Osteoblast (primary cell): ENCODE measurements around the gene SEMA4F. TPM values are rescaled to one million over a fixed set of nuclear protein-coding genes. Genes with fewer than 3 reads are reported as not detected.

Source experiments
- DNase-seq: peaks from one replicate; pipeline ENCODE4 v3.0.0; 2011; ENCODE audit warnings: low spot score, mixed read lengths; ENCODE audit not compliant: insufficient read length; ENCODE audit errors: missing footprints
- H2AFZ ChIP-seq: 2 replicates; pipeline ENCODE4 v1.6.0; 2011; ENCODE audit warnings: mild to moderate bottlenecking, low read length
- H3K27ac ChIP-seq: 2 replicates; pipeline ENCODE4 v1.5.1; 2011; ENCODE audit warnings: mild to moderate bottlenecking, low read depth, low read length, moderate library complexity
- H3K27me3 ChIP-seq: 2 replicates; pipeline ENCODE4 v1.6.0; 2012; ENCODE audit warnings: mild to moderate bottlenecking, control low read depth, inconsistent platforms, low read length, moderate library complexity; ENCODE audit not compliant: insufficient read depth
- H3K36me3 ChIP-seq: 2 replicates; pipeline ENCODE4 v1.5.1; 2011; ENCODE audit warnings: mild to moderate bottlenecking, low read length, control low read depth, moderate library complexity; ENCODE audit not compliant: insufficient read depth
- H3K4me1 ChIP-seq: 2 replicates; pipeline ENCODE4 v1.5.1; 2011; ENCODE audit warnings: mild to moderate bottlenecking, low read length, control low read depth, moderate library complexity; ENCODE audit not compliant: insufficient read depth
- H3K4me2 ChIP-seq: 2 replicates; pipeline ENCODE4 v1.6.0; 2011; ENCODE audit warnings: mild to moderate bottlenecking, low read length; ENCODE audit not compliant: insufficient read depth
- H3K4me3 ChIP-seq: fragments of 200-600 bp; sonication (generic); 3 replicates; pipeline ENCODE4 v1.5.1; 2012; ENCODE audit warnings: mild to moderate bottlenecking, low read length, inconsistent platforms; ENCODE audit not compliant: insufficient read depth
- H3K79me2 ChIP-seq: 2 replicates; pipeline ENCODE4 v1.6.0; 2012; ENCODE audit warnings: mild to moderate bottlenecking, low read length, control low read depth, inconsistent platforms; ENCODE audit not compliant: insufficient read depth
- H3K9me3 ChIP-seq: 2 replicates; pipeline ENCODE4 v1.5.1; 2011; ENCODE audit warnings: low read depth, low read length, control low read depth
- H4K20me1 ChIP-seq: 2 replicates; pipeline ENCODE4 v1.6.0; 2012; ENCODE audit warnings: mild to moderate bottlenecking, low read length, control low read depth; ENCODE audit not compliant: insufficient read depth
- total RNA-seq: library from RNA; depleted of rRNA; stranded (reverse); fragments of >200 nt; gene quantifications from 2 replicates; pipeline ENCODE4 v1.2.3, GENCODE V29; 2012
- TF ChIP-seq, protein P1 (sequence below): IDR thresholded peaks from 2 replicates; pipeline ENCODE4 v1.5.1; 2011; ENCODE audit warnings: mild to moderate bottlenecking, low read depth, low read length, moderate library complexity; ENCODE audit errors: extremely low read depth

The SEMA4F gene
- total RNA-seq, 1 donor = 7.2 TPM

DNA sequence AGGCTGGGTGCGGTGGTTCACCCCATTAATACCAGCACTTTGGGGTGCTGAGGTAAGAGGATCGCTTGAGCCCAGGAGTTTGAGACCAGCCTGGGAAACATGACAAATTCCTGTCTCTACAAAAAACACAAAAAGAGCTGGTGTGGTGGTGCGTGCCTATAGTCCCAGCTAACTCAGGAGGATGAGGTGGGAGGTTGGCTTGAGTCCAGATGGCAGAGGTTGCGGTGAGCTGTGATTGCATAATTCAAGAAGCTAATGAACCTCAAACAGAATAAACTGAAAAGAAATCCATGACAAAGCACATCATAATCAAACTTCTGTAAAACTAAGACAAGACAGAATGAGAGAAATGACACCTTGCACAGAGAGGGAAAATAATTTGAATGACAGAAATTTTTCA lies 54.8 kb downstream of the SEMA4F start:
- no peaks in the 10 kb centered on the region for H3K79me2 ChIP-seq
- H3K4me3 ChIP-seq = no peak overlapping the region
- no peaks in the 10 kb centered on the region for H4K20me1 ChIP-seq
- no peaks in the 10 kb centered on the region for H3K36me3 ChIP-seq
- H3K27ac ChIP-seq = no peak overlapping the region
- no peak overlapping the region for H3K4me2 ChIP-seq
- no peak for DNase-seq
- H2AFZ ChIP-seq = no peak overlapping the region
- no peaks in the 10 kb centered on the region for H3K9me3 ChIP-seq
- H3K4me1 ChIP-seq = peaks cover 7% of the 10 kb centered on the region
- TF ChIP-seq, protein P1, sequence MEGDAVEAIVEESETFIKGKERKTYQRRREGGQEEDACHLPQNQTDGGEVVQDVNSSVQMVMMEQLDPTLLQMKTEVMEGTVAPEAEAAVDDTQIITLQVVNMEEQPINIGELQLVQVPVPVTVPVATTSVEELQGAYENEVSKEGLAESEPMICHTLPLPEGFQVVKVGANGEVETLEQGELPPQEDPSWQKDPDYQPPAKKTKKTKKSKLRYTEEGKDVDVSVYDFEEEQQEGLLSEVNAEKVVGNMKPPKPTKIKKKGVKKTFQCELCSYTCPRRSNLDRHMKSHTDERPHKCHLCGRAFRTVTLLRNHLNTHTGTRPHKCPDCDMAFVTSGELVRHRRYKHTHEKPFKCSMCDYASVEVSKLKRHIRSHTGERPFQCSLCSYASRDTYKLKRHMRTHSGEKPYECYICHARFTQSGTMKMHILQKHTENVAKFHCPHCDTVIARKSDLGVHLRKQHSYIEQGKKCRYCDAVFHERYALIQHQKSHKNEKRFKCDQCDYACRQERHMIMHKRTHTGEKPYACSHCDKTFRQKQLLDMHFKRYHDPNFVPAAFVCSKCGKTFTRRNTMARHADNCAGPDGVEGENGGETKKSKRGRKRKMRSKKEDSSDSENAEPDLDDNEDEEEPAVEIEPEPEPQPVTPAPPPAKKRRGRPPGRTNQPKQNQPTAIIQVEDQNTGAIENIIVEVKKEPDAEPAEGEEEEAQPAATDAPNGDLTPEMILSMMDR = no peak
- H3K27me3 ChIP-seq = no peaks in the 10 kb centered on the region

GRCh38 chr2:74712223-74713053 lies 58.4 kb downstream of the SEMA4F start:
- peak overlapping the region; percentile 13 for H3K4me2 ChIP-seq
- H3K27me3 ChIP-seq = peaks cover 2% of the 10 kb centered on the region
- no peaks in the 10 kb centered on the region for H4K20me1 ChIP-seq
- H3K27ac ChIP-seq = peak overlapping the region; percentile 16
- H3K4me1 ChIP-seq = peaks cover 17% of the 10 kb centered on the region
- TF ChIP-seq, protein P1 = no peak
- H3K36me3 ChIP-seq = no peaks in the 10 kb centered on the region
- H3K4me3 ChIP-seq = no peak overlapping the region
- peak overlapping the region; percentile 86 for H2AFZ ChIP-seq
- no peaks in the 10 kb centered on the region for H3K9me3 ChIP-seq
- H3K79me2 ChIP-seq = no peaks in the 10 kb centered on the region
- DNase-seq = peak; percentile 73

DNA sequence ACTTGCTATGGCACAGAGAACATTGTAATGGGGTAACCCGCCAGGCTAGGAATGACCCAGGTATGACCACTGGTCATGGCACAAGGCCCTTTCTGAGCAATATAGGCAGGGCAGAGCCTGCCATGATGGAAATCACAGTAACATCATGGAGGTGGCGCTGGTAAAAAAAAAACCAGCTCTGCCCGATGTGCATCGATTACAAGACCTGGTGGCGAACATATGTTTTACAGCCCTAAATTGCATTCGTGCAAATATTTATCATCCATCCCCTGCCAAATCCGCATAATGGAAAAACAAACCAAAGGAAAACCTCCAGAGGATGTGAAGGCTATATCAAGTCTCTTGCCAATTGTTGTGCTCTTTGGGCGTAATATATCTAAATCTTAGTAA lies 60.6 kb downstream of the SEMA4F start:
- Histone ChIP-seq H3K4me1 (peaks cover 13% of the 10 kb centered on the region), H3K4me2 (peak overlapping the region; percentile 94), H3K36me3 (no peaks in the 10 kb centered on the region), H3K27ac (no peak overlapping the region), H2AFZ (peak overlapping the region; percentile 93), H3K4me3 (peak overlapping the region; percentile 76), H3K27me3 (peaks cover 14% of the 10 kb centered on the region), H4K20me1 (no peaks in the 10 kb centered on the region), H3K79me2 (no peaks in the 10 kb centered on the region), H3K9me3 (no peaks in the 10 kb centered on the region)
- TF ChIP-seq, protein P1 = no peak
- no peak for DNase-seq

DNA sequence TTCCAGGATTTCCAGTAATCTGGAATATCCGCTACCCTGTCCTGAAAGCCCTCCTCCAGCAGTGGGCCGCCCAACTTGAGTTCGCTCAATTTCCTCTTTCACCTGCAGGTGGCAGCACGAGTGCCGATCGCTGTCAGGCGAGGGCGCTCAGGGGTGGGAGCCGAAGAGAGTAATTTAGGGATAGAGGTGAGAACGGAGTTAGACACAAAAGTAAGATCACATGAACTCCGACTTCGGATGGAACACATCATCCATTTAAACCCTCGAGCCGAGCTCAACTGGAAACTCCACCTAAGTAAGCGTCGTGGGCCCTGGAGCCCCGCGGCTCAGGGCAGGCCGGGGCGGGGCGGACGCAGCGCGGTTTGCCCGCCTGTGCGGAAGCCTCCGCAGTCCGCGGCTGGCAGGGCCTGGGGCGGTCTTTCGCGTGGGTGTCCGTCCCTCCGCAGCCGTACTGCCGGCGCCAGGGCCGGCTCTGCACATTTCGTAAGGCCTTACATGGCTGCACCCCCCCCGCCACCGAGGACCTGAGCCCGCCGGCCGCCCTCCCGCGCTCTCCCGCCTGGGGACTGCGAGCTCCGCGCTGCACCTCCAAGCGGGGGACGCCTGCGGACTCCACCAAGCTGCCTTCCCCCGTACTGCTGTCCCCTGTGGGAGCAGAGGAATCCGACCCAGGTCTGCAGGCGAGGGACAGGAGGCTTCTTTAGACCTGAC lies 61.2 kb downstream of the SEMA4F start:
- peak; percentile 91 for DNase-seq
- Histone ChIP-seq H3K4me1 (peaks cover 13% of the 10 kb centered on the region), H2AFZ (peak overlapping the region; percentile 93), H3K4me2 (peak overlapping the region; percentile 94), H4K20me1 (no peaks in the 10 kb centered on the region), H3K27ac (peak overlapping the region; percentile 29), H3K36me3 (no peaks in the 10 kb centered on the region), H3K9me3 (no peaks in the 10 kb centered on the region), H3K4me3 (peak overlapping the region; percentile 76), H3K79me2 (no peaks in the 10 kb centered on the region), H3K27me3 (peaks cover 14% of the 10 kb centered on the region)
- TF ChIP-seq, protein P1 = peak; percentile 93
